CD4-positive, alpha-beta T cell treated with Interleukin-4 for 1 hour (primary cell): ENCODE data around the gene VGLL4.
"Not testable (repeated sequence)": the region's sequence is repeated elsewhere in the genome, so short reads cannot be mapped to it uniquely, and the experiment has no call there.

Experiments
- DNase-seq, 2 donors: peaks; one replicate each; pipeline ENCODE4 v3.0.0-alpha.2; 2020 to 2022

Gene VGLL4

DNA sequence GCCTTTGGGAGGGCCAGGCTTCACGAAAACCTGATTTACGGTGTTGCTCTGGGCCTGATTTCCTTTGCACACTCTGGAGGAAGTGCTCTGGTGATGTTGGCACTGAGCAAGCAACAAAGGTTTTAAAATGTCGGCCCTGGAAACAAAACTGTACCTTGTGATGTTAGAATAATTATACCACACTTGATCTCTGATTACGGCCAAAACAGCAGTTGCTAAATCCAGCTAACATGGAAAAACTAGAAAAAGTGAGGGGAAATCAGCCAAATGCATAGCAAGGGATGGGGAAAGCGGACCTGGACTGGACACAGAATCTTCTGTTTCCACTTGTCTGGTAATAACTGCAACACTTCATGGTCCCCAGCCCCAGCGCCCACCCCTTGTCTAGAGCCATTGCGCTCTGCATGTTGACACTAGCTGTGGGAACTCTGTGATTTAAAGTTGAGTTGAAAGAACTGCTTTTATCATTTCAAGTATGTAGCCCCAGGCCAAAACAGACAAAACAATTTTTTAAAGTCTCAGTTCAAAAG lies 120.1 kb downstream of the VGLL4 start:
- no peak for DNase-seq

GRCh38 chr3:11522953-11523571 lies 120.7 kb downstream of the VGLL4 start:
- DNase-seq = no peak

DNA sequence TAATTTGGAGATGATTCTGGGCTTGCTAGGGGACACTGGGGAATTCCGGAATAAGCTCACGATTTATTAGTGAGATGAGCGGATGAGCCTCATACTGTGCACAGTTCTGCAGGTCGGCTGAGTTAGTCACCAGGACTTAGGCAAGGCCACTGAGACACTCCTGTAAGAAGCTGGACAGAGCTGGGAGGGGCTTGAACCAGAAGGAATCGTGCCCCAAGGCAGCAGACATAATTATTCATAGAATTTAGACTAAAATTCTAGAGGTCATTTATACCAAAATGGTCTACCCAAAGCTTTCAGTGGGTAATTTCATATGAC lies 121.4 kb downstream of the VGLL4 start:
- DNase-seq = no peak

DNA sequence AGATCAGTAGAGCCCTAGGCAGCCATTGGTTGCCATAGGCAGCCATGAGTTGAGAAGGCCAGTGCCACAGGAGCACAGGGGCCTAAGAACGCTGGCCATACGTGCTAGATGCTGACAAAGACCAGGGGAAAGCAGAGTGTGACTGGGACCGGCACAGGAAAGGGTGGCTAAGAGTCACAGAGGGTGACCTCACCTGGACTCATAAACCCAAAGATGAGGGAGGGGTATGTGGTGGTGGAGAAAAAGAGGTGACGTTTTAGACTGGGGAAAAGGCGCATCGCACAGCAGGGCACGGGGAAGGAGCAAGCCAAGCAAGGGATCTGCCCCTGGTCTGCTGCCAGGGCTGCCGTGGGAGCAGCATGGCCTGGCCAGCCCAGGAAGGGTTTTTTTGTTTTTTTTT lies 122.5 kb downstream of the VGLL4 start:
- DNase-seq = no peak

GRCh38 chr3:11517601-11518000 lies 126.1 kb downstream of the VGLL4 start:
- DNase-seq = no peak

- no peak for DNase-seq
These were observed 129.4 kb downstream of the VGLL4 start for GRCh38 chr3:11514191-11514821.

- DNase-seq = no peak
These were observed 129.9 kb downstream of the VGLL4 start for GRCh38 chr3:11513817-11514135.

- not testable (repeated sequence) for DNase-seq
These were observed 130.4 kb downstream of the VGLL4 start for GRCh38 chr3:11513125-11513816.

- not testable (repeated sequence) for DNase-seq
These were observed 132.1 kb downstream of the VGLL4 start for GRCh38 chr3:11511606-11512005.

GRCh38 chr3:11510356-11510755 lies 133.4 kb downstream of the VGLL4 start:
- no peak for DNase-seq

DNA sequence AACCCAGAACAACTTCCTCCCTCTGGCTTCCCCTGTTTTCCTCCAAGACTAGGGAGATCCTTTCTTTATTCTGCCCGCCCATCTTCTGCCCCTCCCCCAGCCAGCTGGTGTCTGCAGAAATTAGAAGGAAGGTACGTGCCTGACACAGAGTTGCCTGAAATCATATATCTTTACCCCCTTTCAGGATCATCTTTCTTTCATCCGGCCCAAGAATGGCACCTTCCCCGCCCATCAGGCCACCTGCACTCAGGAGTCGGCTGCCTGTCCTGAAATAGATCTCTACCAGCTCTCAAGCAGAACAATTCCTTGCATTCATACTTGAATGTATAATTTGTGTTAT lies 133.7 kb downstream of the VGLL4 start:
- no peak for DNase-seq

GRCh38 chr3:11509173-11510000 lies 134.3 kb downstream of the VGLL4 start:
- no peak for DNase-seq

DNA sequence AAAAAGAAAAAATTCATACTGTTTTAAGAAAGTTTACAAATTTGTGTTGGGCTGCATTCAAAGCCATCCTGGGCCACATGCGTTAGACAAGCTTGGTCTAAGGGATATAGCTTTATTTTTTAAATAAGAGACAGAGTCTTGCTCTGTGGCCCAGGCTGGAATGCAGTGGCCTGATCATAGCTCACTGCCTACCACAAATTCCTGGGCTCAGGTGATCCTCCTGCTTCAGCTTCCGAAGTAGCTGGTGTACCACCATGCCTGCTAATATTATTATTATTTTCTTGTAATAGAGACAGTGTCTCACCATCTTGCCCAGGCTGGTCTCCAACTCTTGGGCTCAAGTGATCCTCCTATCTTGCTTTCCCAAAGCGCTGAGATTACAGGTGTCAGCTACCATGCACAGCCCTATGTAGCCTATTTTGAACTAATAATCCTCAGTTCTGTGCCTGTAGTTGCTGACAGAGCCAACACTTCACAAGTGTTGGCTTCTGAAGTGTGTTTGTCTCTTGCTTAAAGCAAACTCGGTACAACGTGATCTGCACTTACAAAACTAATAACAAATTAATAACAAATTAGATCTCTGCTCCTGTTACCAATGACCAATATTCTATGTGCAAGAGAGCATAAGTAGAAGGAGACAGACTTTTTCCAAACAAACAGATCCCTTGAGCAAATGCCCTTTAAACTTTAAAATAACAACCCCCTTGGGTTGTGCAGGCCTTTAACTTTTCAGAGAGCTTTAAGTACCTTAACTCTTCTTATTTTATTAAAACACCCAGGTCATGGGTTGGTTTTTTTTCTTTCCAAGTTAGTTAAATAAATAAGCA lies 135.2 kb downstream of the VGLL4 start:
- no peak for DNase-seq

- no peak for DNase-seq
These were observed 136.0 kb downstream of the VGLL4 start for GRCh38 chr3:11507719-11508118.
